GM19324 (cell line): ENCODE results near the gene SYNDIG1L.
"Not testable (repeated sequence)": the region's sequence is repeated elsewhere in the genome, so short reads cannot be mapped to it uniquely, and the experiment has no call there.

Source experiments
- ATAC-seq: cut with Tn5 transposase; IDR thresholded peaks from one replicate; pipeline ENCODE4 v1.9.1; 2021; ENCODE audit warnings: mild to moderate bottlenecking, moderate library complexity; ENCODE audit not compliant: unreplicated experiment, low FRiP score

SYNDIG1L gene

DNA sequence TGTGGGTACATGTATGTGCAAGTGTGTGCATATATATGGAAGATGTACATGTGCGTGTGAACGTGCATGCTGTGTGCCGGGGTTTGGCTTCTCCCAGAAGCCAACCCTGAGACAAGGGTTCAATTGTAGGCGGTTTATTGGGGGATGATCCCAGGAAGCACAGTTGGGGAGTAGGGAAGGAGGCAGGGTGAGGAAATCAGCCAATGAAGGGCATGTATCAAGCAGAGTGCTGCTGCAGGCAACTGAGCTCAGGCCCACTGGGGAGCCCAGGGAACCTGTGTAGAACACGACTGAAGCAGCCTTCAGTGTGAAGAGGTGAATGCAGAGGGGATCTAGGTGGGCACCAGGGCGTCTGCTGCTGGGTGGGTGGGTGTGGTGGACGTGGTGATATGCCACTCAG is 21.6 kb downstream of the SYNDIG1L start:
- no peak for ATAC-seq

DNA sequence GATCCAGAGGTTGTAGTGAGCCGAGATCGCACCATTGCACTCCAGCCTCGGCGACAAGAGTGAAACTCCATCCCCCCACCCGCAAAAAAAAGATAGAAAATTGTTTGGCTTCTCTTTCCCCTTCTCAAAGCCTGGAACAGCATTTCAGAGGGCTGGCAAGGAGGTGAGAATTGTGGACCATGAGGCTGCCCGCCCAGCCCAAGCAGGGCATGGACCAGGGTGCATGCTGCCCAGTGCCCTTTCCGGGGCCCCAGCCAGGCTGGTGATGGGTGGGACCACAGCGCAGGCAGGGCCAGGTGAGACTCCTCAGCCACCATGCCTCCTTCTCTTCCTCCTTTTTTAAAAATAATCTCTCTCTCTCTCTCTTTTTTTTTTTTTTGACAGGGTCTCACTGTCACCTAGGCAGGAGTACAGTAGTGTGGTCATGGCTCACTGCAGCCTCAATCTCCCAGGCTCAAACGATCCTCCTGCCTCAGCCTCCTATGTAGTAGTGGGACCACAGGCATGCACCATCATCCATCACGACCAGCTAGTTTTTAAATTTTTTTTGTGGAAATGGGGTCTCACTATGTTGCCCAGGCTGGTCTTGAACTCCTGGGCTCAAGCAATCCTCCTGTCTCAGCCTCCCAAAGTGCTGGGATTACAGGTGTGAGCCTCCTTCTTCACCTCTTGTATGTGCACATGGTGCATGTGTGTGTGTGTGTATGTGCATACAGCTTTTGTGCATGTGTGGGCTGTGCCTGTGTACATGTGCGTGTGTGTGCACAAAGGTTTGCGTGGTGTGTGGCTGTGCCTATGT is 22.2 kb downstream of the SYNDIG1L start:
- ATAC-seq = no peak

- no peak for ATAC-seq
Observed at GRCh38 chr14:74402401-74403251, 23.4 kb downstream of the SYNDIG1L start.

GRCh38 chr14:74401504-74402241 is 24.3 kb downstream of the SYNDIG1L start:
- peak; percentile 57 for ATAC-seq

GRCh38 chr14:74400919-74401503 is 25.0 kb downstream of the SYNDIG1L start:
- no peak for ATAC-seq

- ATAC-seq = no peak
Observed at GRCh38 chr14:74400031-74400685, 25.9 kb downstream of the SYNDIG1L start.

- no peak for ATAC-seq
Observed at GRCh38 chr14:74395094-74395493, 30.9 kb downstream of the SYNDIG1L start.

- no peak for ATAC-seq
Observed at GRCh38 chr14:74394549-74394948, 31.5 kb downstream of the SYNDIG1L start.

DNA sequence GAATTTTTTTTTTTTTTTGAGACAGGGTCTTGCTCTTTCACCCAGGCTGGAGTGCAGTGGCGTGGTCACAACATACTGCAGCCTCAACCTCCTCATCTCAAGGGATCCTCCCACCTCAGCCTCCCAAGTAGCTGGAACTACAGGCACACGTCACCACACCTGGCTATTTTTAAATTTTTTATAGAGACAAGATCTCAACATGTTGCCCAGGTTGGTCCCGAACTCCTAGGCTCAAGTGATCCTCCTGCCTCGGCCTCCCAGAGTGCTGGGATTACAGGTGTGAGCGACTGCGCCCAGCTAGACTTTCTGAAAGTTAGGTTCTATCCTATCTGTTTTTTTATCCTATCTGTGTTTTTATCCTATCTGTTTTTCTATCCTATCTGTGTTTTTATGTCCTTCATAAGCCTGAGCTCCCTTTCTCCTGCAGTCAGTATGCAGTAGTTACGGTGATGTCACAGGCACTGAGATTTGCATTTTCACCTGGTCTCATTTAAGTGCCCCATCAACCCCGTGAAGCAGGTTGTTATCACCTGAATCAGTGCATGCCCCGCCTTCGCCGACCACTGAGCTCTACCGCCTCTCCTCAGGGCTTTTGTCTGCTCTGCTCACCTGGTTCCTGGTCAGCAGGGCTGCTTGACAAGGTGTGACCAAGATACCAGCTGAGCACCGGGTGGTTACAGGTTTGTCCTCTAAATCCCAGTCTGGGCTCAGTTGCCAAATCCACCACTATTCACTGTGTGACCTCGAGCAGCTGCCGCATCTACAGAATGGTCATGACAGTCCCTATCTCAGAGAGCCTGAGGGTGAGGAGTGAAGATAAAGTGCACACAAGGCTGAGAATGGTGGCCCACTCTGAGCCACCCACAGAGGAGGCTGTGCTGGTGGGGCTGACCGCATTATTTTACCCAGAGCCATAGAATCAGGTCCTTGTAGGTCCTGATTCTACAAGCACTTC is 33.1 kb downstream of the SYNDIG1L start:
- no peak for ATAC-seq

DNA sequence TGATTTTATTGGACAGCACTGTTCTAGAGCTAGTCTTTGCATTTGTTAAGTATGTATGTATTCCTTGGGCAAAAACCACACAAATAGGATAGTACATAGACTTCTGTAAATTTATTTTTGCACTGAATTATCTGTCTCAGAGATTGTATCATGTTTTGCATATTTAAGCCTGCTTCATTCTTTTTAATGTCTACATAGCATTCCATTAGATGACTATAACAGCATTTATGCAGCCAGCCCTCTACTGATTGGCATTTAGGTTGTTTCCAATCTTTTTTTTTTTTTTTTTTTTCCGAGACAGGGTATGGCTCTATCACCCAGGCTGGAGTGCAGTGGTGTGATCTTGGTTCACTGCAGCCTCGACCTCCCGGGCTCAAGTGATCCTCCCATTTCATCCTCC is 34.5 kb downstream of the SYNDIG1L start:
- no peak for ATAC-seq

DNA sequence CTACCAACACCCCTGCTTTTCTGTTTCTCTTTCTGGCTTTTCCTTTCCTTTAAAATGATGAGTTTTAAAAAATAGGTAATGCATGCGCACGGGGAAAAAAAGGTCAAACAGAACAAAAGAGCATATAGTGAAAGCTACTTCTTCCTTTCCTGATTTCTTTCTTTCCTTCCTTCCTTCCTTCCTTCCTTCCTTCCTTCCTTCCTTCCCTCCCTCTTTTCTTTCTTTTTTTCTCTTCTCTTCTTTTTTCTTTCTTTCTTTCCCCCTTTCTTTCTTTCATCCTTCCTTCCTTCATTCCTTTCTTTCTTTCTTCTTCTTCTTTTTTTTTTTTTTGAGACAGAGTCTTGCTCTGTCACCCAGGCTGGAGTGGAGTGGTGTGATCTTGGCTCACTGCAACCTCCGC is 35.5 kb downstream of the SYNDIG1L start:
- ATAC-seq = not testable (repeated sequence)

- no peak for ATAC-seq
Observed at GRCh38 chr14:74389980-74390379, 36.0 kb downstream of the SYNDIG1L start.

DNA sequence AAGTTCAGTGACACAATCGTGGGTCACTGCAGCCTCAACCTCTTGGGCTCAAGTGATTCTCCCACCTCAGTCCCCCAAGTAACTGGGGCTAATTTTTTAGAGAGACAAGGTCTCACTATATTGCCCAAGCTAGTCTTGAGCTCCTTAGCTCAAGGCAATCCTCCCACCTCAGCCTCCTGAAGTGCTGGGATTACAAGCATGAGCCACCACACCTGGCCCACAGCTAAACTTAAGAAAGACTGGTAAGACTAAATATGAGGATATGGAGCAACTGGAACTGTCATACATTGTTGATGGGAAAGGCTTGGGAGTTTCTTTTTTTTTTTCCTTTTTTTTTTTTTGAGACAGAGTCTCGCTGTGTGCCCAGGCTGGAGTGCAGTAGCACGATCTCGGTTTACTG is 43.8 kb downstream of the SYNDIG1L start:
- no peak for ATAC-seq

DNA sequence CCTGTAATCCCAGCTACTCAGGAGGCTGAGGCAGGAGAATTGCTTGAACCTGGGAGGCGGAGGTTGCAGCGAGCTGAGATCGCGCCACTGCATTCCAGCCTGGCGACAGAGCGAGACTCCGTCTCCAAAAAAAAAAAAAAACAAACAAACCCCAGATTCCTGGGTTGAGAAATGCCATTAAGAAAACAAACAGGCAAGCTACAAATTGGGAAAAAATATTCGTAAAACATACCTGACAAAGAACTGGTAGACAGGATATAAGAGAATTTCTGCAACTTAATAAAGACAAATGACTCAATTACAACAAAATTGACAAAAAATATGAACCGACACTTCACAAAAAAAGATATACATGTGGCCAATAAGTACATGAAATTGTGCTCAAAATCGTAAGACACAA is 44.4 kb downstream of the SYNDIG1L start:
- not testable (repeated sequence) for ATAC-seq

GRCh38 chr14:74380845-74381244 is 45.2 kb downstream of the SYNDIG1L start:
- no peak for ATAC-seq

DNA sequence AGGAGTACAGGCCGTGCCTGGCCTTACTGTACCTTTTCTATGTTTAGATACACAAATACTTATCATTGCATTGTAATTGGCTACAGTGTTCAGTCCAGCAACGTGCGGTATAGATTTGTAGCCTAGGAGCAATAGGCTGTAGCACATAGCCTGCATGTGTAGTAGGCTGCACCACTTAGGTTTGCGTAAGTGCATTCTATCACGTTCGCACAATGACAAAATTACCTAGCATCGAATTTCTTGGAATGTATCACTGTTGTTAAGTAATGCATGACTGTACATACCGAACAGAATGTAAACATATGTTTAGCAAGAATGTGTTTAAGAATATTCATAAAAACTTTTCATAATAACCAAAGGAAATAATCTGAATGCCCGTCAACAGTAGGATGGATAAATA is 45.8 kb downstream of the SYNDIG1L start:
- ATAC-seq = no peak

- ATAC-seq = no peak
Observed at GRCh38 chr14:74377976-74378690, 47.9 kb downstream of the SYNDIG1L start.

DNA sequence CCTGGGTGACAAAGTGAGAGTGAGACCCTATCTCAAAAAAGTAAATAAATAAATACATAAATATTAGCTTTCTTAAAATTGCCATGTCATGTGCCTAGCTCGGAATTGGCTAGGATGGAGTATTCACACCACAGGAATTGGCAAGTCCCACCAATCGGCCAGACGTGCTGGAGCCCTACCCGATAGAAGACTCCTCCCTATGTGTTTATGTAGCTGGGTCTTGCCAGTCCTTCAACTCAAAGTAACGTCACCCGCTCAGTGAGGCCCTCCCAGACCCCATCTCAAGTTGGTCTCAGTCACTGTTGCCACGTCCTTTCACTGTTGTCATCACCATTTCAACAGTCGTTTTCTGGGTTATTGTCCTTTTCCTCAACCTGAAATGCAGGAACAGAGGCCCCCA is 57.6 kb downstream of the SYNDIG1L start:
- ATAC-seq = no peak
